Adrenal gland (tissue), 12 donors: ENCODE measurements around the gene ATP9A. TPM values are rescaled to one million over a fixed set of nuclear protein-coding genes. Genes with fewer than 3 reads are reported as not detected.

Experiments
- DNase-seq, 7 donors: peaks; one replicate each; pipeline ENCODE4 v3.0.0-alpha.2; 2019 to 2020
- H3K27ac ChIP-seq, 5 donors: fragments of 200-600 bp; sonication (generic) in 4 of 5; 1 replicate in 3 of 5; 2 replicates in 2 of 5; pipeline versions ENCODE4 v1.5.1 to v1.8.0; 2016 to 2020; ENCODE audit warnings: mild to moderate bottlenecking in 1 of 5
- H3K27me3 ChIP-seq: fragments of 200-600 bp; 2 replicates; pipeline ENCODE4 v1.8.0; 2021
- H3K36me3 ChIP-seq, 2 donors: fragments of 200-600 bp; replicated peaks in 1 of 2; 1 replicate in 1 of 2; 2 replicates in 1 of 2; pipeline versions ENCODE4 v1.5.1 to v1.8.0; 2018 to 2022
- H3K4me1 ChIP-seq, 2 donors: fragments of 200-600 bp; replicated peaks in 1 of 2; 1 replicate in 1 of 2; 2 replicates in 1 of 2; pipeline versions ENCODE4 v1.5.1 to v1.8.0; 2018 to 2021
- H3K4me3 ChIP-seq, 4 donors: fragments of 200-600 bp; sonication (generic) in 3 of 4; one replicate each; pipeline ENCODE4 v1.5.1; 2016 to 2018
- H3K9me3 ChIP-seq, 3 donors: fragments of 200-600 bp; sonication (generic) in 1 of 3; replicated peaks in 1 of 3; 1 replicate in 2 of 3; 2 replicates in 1 of 3; pipeline versions ENCODE4 v1.5.1 to v1.8.0; 2016 to 2021
- CTCF ChIP-seq, 6 experiments: fragments of 450-650 bp in 4 of 6; fragments of 200-600 bp in 2 of 6; sonication (generic) in 1 of 6; IDR thresholded peaks; 1 replicate in 5 of 6; 2 replicates in 1 of 6; pipeline versions ENCODE4 v1.5.1 to v1.8.0; 2016 to 2021; ENCODE audit warnings: antibody characterized with exemption in 6 of 6, mild to moderate bottlenecking in 2 of 6, moderate library complexity in 1 of 6
- POLR2A ChIP-seq, 2 donors: fragments of 450-650 bp; IDR thresholded peaks; one replicate each; pipeline ENCODE4 v1.6.1; 2017; ENCODE audit warnings: antibody characterized with exemption in 2 of 2, mild to moderate bottlenecking in 2 of 2, moderate library complexity in 1 of 2
- WGBS, 4 donors: extraction: QIAGEN DNeasy Blood & Tissue Kit in 2 of 4; methylation state at CpG; one replicate each; pipeline versions ENCODE4 v1.1.5 to v1.1.7; 2013 to 2017; 5-methylcytosine and 5-hydroxymethylcytosine counted together
- intact Hi-C, 2 donors: fragments of 100-400 bp; cut with DNase I; formaldehyde crosslinking; loops; one replicate each; pipeline versions ENCODE4 v1.14.1 to v1.15.0; 2022 to 2023
- polyA plus RNA-seq, 3 donors: library from polyadenylated mRNA; stranded (reverse); fragments of 200-250 nt in 2 of 3; fragments of 350-450 nt in 1 of 3; fragmentation: Illumina TruSeq in 1 of 3; extraction: RNeasy Lipid Tissue Mini Kit (QIAGEN cat#74804) in 1 of 3; gene quantifications; one replicate each; pipeline ENCODE4 v1.2.3, GENCODE V29; 2013 to 2014
- total RNA-seq, 9 donors: library from RNA; depleted of rRNA in 4 of 9; stranded (reverse); fragments of >200 nt in 4 of 9; fragments of 120-200 nt in 1 of 9; fragmentation: NEBNext Ultra II Directional in 1 of 9; extraction: Animal tissue kit (Norgen Biotek cat#: 25700) in 1 of 9; gene quantifications; one replicate each; pipeline versions ENCODE4 v1.1.0 to v1.2.4, GENCODE V29; 2013 to 2023
- donor health status: healthy with polysubstance abuse.
- donor health status: Bipolar disorder and iron deficiency.
- donor health status: DM: yes; HTN: yes; CAD: no.
- donor health status: DM: no; HTN: no; CAD: no.
- donor health status: DM: no; HTN: no; CAD: no.
- donor health status: DM: yes; HTN: yes; CAD: no.

The ATP9A gene
- total and polyA plus RNA-seq, 12 donors, result 3.7 to 34.5 (median 16.7) TPM

GRCh38 chr20:51587145-51587544, 181.0 kb downstream of the ATP9A start:
- Histone ChIP-seq H3K36me3 (no peaks in the 10 kb centered on the region), H3K27ac (no peak overlapping the region), H3K4me3 (no peak overlapping the region), H3K27me3 (no peaks in the 10 kb centered on the region), H3K9me3 (no peaks in the 10 kb centered on the region), H3K4me1 (no peaks in the 10 kb centered on the region)
- intact Hi-C loops, result no loop called here
- TF ChIP-seq CTCF (IDR thresholded peaks at IDR 0.05), result no peak
- no peak for TF ChIP-seq POLR2A (IDR thresholded peaks at IDR 0.05)
- no peak for DNase-seq
- WGBS, 4 donors, result 89 to 96% (median 94%) methylated on average over 4 of the region's 4 CpGs

DNA sequence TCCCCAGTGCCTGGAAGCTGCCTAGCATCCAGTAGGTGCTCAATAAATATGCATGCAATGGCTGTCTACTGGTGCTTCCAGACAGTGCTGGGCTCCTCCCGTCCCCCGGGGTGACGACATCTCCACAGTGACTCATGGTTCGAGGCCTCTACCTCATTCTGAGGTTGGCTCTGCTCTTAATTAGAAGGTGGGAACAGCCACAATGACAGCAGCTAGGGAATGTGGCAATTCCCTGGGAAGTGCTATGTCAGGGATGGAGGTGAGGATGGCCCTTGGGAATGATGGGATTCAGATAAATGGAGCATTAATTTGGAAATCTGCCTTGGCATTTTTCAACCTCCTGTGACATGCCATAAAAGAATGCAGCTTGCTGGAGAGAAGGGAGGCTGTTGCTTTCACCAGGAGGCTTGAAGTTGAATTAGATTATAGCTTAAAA, 182.2 kb downstream of the ATP9A start:
- no peaks in the 10 kb centered on the region for H3K36me3 ChIP-seq
- no peak overlapping the region for H3K4me3 ChIP-seq
- H3K27ac ChIP-seq, result no peak overlapping the region
- H3K27me3 ChIP-seq, result no peaks in the 10 kb centered on the region
- no peaks in the 10 kb centered on the region for H3K9me3 ChIP-seq
- DNase-seq, result no peak
- TF ChIP-seq CTCF (IDR thresholded peaks at IDR 0.05) (no peak), POLR2A (IDR thresholded peaks at IDR 0.05) (no peak)
- intact Hi-C loops, result no loop called here
- H3K4me1 ChIP-seq, result no peaks in the 10 kb centered on the region
- WGBS, 4 donors, result 57 to 68% (median 61%) methylated on average over 4 of the region's 4 CpGs

DNA sequence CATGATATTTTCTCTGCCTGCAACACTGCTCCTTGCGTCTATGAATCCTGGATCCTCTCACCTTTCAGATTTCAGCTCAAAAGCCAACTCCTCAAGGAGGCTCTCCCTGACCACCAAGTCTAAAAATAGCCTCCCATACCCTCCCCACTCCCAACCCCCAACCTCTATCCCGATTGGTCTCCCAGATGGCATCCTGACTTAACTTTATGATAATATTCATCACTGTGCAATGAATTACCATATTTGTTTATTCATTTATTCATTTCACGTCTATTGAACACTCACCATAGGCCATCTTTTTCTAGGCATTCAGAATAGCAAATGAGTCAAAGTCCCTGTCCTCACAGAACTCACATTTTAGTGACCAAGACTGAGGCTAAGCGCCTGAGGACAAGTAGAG, 183.0 kb downstream of the ATP9A start:
- Histone ChIP-seq H3K27ac (no peak overlapping the region), H3K36me3 (no peaks in the 10 kb centered on the region), H3K4me1 (no peaks in the 10 kb centered on the region), H3K9me3 (no peaks in the 10 kb centered on the region), H3K27me3 (no peaks in the 10 kb centered on the region), H3K4me3 (no peak overlapping the region)
- DNase-seq, result no peak
- intact Hi-C loops, result no loop called here
- WGBS, 4 donors, result 78 to 86% (median 84%) methylated on average over 4 of the region's 4 CpGs
- TF ChIP-seq POLR2A (IDR thresholded peaks at IDR 0.05) (no peak), CTCF (IDR thresholded peaks at IDR 0.05) (no peak)

DNA sequence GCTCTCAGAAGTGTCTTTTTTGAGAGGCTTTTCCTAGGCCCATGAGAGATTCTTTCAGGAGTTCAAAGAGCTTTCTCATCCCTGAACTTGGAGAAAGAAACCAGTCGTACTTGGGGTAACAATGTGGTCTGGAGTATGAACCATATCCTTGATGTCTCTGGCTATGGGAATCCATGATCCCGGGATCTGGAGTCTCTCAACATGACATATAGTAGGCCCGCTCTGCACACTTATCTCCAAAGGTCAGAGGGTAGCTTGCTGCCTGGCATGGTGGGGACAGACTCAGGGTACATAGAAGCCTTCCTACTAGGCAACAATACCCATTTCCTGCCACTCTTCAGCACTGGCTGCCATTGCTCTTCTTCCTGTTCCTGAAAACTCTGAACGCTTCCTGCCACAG, 183.5 kb downstream of the ATP9A start:
- Histone ChIP-seq H3K27ac (no peak overlapping the region), H3K4me3 (no peak overlapping the region), H3K36me3 (no peaks in the 10 kb centered on the region), H3K27me3 (no peaks in the 10 kb centered on the region), H3K4me1 (no peaks in the 10 kb centered on the region), H3K9me3 (no peaks in the 10 kb centered on the region)
- DNase-seq, result no peak
- no peak for TF ChIP-seq CTCF (IDR thresholded peaks at IDR 0.05)
- no peak for TF ChIP-seq POLR2A (IDR thresholded peaks at IDR 0.05)
- intact Hi-C loops, result no loop called here
- 77 to 89% (median 86%) methylated on average over 4 of the region's 4 CpGs for WGBS, 4 donors
